ENCODE results near the gene NDFIP2. TPM values are rescaled to one million over a fixed set of nuclear protein-coding genes. Genes with fewer than 3 reads are reported as not detected.
"Not testable (repeated sequence)": the region's sequence is repeated elsewhere in the genome, so short reads cannot be mapped to it uniquely, and the experiment has no call there.

Gene NDFIP2
- total RNA-seq, 1 donor from 2014 or later: 150 TPM

- intact Hi-C loops (cut with micrococcal nuclease): no loop called here
Measured at GRCh38 chr13:79585033-79585432, 104.1 kb downstream of the NDFIP2 start.

DNA sequence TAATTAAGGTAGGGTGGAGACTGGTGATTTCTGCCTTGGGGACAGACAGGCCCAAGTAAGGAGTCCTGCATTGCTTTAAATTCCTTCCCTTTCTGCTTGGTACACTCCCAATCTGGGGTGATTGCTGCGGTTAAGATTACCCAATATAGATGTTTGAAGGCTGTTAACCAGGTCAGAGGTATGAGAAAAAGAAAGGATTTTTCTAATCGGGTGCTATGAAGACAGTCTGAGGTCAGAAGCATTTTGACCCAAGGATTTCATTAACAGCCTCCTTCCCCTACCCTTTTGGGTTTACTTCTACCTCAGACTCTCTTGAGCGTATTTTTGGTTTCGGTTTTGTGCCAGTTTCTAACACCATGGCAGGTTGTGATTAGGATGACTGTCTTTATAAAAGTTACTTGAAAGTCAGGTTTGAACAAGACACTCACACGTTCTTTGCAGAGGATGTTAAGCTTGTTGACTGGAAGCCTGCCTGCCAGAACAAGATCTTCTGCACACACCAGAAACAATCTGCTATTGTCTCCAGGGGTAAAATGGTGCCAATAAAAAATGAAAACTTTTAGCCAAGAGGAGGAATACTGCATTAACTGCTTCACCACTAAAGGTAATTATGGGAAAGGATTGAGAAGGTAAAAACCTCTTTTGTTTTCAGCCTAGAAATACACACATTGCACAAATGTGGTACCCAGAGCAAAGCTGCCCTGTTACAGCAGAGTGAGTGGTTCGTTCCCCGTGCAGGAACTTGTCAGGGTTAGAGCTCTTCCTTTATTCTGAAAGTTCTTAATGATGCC is 108.8 kb downstream of the NDFIP2 start:
- intact Hi-C loops (cut with micrococcal nuclease): no loop called here

DNA sequence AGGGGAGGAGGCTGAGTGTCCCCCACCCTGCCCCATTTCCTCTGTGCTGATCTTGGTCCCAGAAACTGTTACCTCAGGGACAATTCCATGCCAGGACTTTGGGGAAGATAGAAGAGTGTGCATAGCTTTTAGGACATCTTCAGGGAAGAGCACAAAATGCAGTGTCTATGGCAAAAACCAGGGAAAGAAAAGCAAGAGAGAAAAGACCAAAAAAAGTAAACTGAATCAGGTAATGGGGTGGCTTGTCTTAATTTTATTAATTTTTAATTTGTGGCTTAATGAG is 109.4 kb downstream of the NDFIP2 start:
- intact Hi-C loops (cut with micrococcal nuclease): no loop called here

- intact Hi-C loops (cut with micrococcal nuclease): no loop called here
Measured at GRCh38 chr13:79591493-79591892, 110.5 kb downstream of the NDFIP2 start.

GRCh38 chr13:79593121-79593520 is 112.2 kb downstream of the NDFIP2 start:
- intact Hi-C loops (cut with micrococcal nuclease): no loop called here

- intact Hi-C loops (cut with micrococcal nuclease): no loop called here
Measured at GRCh38 chr13:79593641-79594275, 112.8 kb downstream of the NDFIP2 start.

GRCh38 chr13:79600146-79600545 is 119.2 kb downstream of the NDFIP2 start:
- intact Hi-C loops (cut with micrococcal nuclease): not testable (repeated sequence)

GRCh38 chr13:79602936-79603335 is 122.0 kb downstream of the NDFIP2 start:
- intact Hi-C loops (cut with micrococcal nuclease): no loop called here

GRCh38 chr13:79604752-79605151 is 123.8 kb downstream of the NDFIP2 start:
- intact Hi-C loops (cut with micrococcal nuclease): no loop called here

Other genes starting within 250 kb of the NDFIP2 start
- 72.0 and 75.9 TPM in 2 replicates for gene RBM26, start 74.9 kb upstream of the NDFIP2 start, total RNA-seq

Measured in T-helper 1 cell treated with Interleukin-12 subunit alpha and Interleukin-12 subunit beta and Interleukin-4 antibody, amounts not matched to agents 30 ng/mL and 1 ng/mL, for 36 hours (primary cell).